ENCODE data around the gene ZBTB8OS. TPM values are rescaled to one million over a fixed set of nuclear protein-coding genes. Genes with fewer than 3 reads are reported as not detected.
"Not testable (repeated sequence)": the region's sequence is repeated elsewhere in the genome, so short reads cannot be mapped to it uniquely, and the experiment has no call there.

Gene ZBTB8OS
- total and polyA plus RNA-seq, 5 experiments from 2014 or later = 53.2 to 65.8 (median 57.2) TPM

DNA sequence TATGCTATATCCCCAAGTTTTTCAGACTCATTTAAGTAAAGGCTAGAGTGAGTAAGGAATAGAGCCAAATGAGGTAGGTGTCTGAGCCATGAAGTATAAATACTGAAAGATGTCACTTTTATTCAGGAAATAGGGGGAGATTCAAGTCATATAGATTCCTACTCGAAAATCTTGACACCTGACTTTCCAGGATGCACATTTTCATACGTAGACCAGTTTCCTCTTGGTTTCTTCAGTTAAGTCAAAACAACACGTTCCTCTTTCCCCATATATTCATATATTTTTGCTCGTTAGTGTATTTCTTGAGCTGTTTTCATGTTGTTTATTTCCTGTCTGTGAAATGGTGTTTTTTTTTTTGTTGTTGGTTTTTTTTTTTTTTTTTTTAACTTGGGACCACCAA lies 29.6 kb upstream of the ZBTB8OS start:
- H3K27ac Mint-ChIP-seq, POLR2A ChIA-PET, H3K9me3 Mint-ChIP-seq, DNase-seq, H3K4me3 Mint-ChIP-seq, H3K27me3 Mint-ChIP-seq, H3K4me1 Mint-ChIP-seq, ATAC-seq: not testable (repeated sequence)
- peaks cover 0 to 93% (median 12%) of the 10 kb centered on the region in 3 donors for H3K36me3 Mint-ChIP-seq

- peaks cover 0 to 93% (median 18%) of the 10 kb centered on the region in 3 donors for H3K36me3 Mint-ChIP-seq
- no peaks in the 10 kb centered on the region for H3K9me3 Mint-ChIP-seq
- peaks cover 0 to 2% (median 0%) of the 10 kb centered on the region in 4 donors for H3K4me1 Mint-ChIP-seq
- no peak overlapping the region for H3K4me3 Mint-ChIP-seq
- no peak overlapping the region for H3K27ac Mint-ChIP-seq
- no peaks in the 10 kb centered on the region for H3K27me3 Mint-ChIP-seq
- ATAC-seq = no peak
- no peak for DNase-seq
- POLR2A ChIA-PET = no interaction called here
These were observed 26.6 kb upstream of the ZBTB8OS start for GRCh38 chr1:32676945-32677344.

DNA sequence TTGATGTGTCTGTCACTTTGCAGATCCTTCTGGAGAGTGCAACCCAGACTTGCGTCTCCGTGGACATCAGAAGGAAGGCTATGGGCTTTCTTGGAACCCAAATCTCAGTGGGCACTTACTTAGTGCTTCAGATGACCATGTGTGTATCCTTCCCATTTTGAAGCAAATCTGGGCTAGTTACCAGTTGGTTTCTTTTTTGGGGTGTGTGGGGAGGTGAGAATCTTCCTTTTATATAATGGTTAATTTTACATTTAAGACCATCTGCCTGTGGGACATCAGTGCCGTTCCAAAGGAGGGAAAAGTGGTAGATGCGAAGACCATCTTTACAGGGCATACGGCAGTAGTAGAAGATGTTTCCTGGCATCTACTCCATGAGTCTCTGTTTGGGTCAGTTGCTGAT lies 18.4 kb upstream of the ZBTB8OS start:
- POLR2A ChIA-PET, H3K27ac Mint-ChIP-seq, DNase-seq, H3K4me3 Mint-ChIP-seq, H3K27me3 Mint-ChIP-seq, ATAC-seq, H3K9me3 Mint-ChIP-seq: not testable (repeated sequence)
- peaks cover 4 to 13% (median 6%) of the 10 kb centered on the region in 4 donors for H3K4me1 Mint-ChIP-seq
- H3K36me3 Mint-ChIP-seq = peaks cover 0 to 88% (median 30%) of the 10 kb centered on the region in 3 donors

- H3K4me1 Mint-ChIP-seq = peaks cover 4 to 13% (median 6%) of the 10 kb centered on the region in 4 donors
- H3K36me3 Mint-ChIP-seq = peaks cover 0 to 83% (median 24%) of the 10 kb centered on the region in 3 donors
- POLR2A ChIA-PET = interaction anchor here (1.8 kb wide), 1 partner anchor 16 kb away, joined by 5 read pairs; the partner anchor contains the start of gene RBBP4
These were observed 16.7 kb upstream of the ZBTB8OS start for GRCh38 chr1:32666901-32667566.

DNA sequence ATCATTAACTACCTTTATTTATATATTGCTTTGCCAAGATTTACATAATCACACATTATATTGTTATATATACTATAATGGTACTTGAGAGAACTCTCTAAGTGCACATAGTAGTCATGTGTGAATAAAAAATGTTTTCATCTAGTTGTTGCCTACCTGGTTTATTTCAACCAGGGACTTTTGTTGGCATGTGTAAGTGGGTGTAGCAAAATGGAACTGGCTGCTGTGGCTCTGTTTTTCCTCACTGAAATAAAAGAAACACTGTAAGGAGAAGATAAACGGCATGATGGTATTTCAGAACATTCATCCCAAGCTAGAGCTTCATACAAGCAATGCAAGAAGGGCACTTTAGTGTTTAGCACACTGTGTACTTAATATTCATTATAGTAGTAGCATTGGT lies 15.6 kb upstream of the ZBTB8OS start:
- ATAC-seq (no peak), DNase-seq (no peak)
- POLR2A ChIA-PET = interaction anchor here (1.8 kb wide), 1 partner anchor 15 kb away, joined by 5 read pairs; the partner anchor contains the start of gene RBBP4
- H3K36me3 Mint-ChIP-seq = peaks cover 0 to 83% (median 20%) of the 10 kb centered on the region in 3 donors
- H3K9me3 Mint-ChIP-seq = no peaks in the 10 kb centered on the region
- peaks cover 5 to 18% (median 9%) of the 10 kb centered on the region in 4 donors for H3K4me1 Mint-ChIP-seq
- H3K27ac Mint-ChIP-seq = no peak overlapping the region
- no peak overlapping the region for H3K4me3 Mint-ChIP-seq
- H3K27me3 Mint-ChIP-seq = no peaks in the 10 kb centered on the region

More at GRCh38 chr1:32666901-32667566, 16.7 kb upstream of the ZBTB8OS start:
- H3K4me3 Mint-ChIP-seq = peak overlapping the region in 1 of 10 donors; percentile 24
- no peaks in the 10 kb centered on the region for H3K27me3 Mint-ChIP-seq
- H3K9me3 Mint-ChIP-seq = no peaks in the 10 kb centered on the region
- no peak for DNase-seq
- no peak overlapping the region for H3K27ac Mint-ChIP-seq
- ATAC-seq = no peak

GRCh38 chr1:32659581-32659980 lies 9.2 kb upstream of the ZBTB8OS start:
- no peaks in the 10 kb centered on the region for H3K9me3 Mint-ChIP-seq
- no peak overlapping the region for H3K27ac Mint-ChIP-seq
- H3K4me1 Mint-ChIP-seq = peaks cover 21 to 49% (median 39%) of the 10 kb centered on the region in 4 donors
- peaks cover 20 to 88% (median 31%) of the 10 kb centered on the region in 3 donors for H3K36me3 Mint-ChIP-seq
- POLR2A ChIA-PET = interaction anchor here (1.9 kb wide), 1 partner anchor 9 kb away, joined by 4 read pairs; the partner anchor contains the start of gene RBBP4
- no peak overlapping the region for H3K4me3 Mint-ChIP-seq
- H3K27me3 Mint-ChIP-seq = no peaks in the 10 kb centered on the region
- no peak for DNase-seq
- no peak for ATAC-seq

DNA sequence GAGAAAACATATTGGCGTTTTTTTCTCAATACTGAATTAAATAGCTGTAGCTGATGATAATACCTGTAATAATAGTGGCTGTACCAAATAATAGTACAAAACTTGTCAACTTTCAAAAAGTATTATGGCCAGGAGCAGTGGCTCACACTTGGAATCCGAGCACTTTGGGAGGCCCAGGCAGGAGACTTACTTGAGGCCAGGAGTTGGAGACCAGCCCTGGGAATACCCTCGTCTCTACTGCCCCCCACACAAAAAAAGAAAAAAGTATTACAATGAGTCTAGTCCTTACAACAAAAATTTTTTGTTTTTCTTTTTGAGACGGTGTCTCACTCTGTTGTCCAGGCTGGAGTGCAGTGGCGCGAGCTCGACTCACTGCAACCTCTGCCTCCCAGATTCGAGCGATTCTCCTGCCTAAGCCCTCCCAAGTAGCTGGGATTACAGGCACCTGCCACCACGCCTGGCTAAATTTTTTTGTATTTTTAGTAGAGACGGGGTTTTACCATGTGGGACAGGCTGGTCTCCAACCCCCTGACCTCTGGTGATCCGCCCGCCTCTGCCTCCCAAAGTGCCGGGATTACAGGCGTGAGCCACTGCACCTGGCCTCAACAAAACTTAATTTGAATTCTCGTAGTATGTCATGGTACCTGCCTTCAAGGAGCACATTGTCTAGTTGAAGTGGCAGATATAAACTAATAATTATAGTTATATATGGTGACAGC lies 2.1 kb upstream of the ZBTB8OS start:
- Mint-ChIP-seq H3K27me3 (no peaks in the 10 kb centered on the region), H3K4me1 (peaks cover 23 to 76% (median 70%) of the 10 kb centered on the region in 4 donors), H3K4me3 (peak overlapping the region; percentile 81 to 99 (median 96)), H3K9me3 (no peaks in the 10 kb centered on the region), H3K36me3 (peaks cover 8 to 57% (median 11%) of the 10 kb centered on the region in 3 donors), H3K27ac (peak overlapping the region; percentile 90 to 100 (median 99))
- POLR2A ChIA-PET = interaction anchor here (1.1 kb wide), 1 partner anchor 20 kb away, joined by 3 read pairs; no protein-coding TSS in a partner anchor
- DNase-seq (no peak), ATAC-seq (no peak)

DNA sequence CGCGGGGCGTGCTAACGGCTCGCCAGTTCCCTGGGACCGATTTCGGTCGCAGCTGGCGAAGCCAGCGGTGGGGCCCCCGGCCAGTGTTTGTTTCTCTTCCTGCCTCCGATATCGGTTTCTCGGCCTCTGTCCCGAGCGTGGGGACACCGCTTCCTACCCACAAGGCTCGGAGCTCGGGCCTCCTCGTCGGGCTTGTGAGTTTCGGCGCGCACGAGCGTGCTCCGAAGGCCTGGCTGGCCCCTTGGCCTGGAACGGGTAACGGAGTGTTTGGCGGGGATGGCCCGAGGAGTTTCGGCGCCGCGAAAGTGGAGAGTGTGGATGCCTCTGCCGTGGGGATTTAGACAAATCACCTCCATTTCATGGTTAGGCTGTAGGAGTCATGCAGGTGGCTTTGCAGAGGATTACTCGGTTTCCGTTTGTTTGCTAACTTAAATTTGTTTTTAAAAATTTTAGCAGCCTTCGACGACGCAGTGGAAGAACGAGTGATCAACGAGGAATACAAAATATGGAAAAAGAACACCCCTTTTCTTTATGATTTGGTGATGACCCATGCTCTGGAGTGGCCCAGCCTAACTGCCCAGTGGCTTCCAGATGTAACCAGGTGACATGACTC lies 1.2 kb upstream of the ZBTB8OS start:
- DNase-seq (peak in 1 of 10 donors; percentile 66), ATAC-seq (peak in 1 of 2 donors; percentile 2)
- Mint-ChIP-seq H3K27me3 (no peaks in the 10 kb centered on the region), H3K4me1 (peaks cover 21 to 74% (median 64%) of the 10 kb centered on the region in 4 donors), H3K4me3 (peak overlapping the region; percentile 81 to 99 (median 96)), H3K36me3 (peaks cover 4 to 51% (median 5%) of the 10 kb centered on the region in 3 donors), H3K27ac (peak overlapping the region; percentile 90 to 100 (median 99)), H3K9me3 (no peaks in the 10 kb centered on the region)
- POLR2A ChIA-PET = interaction anchor here (0.9 to 1.7 kb wide), 14 partner anchors 11 to 1007 kb away, joined by 3 to 11 read pairs (median 5); partner anchors contain the start of genes AZIN2, KHDRBS1, KPNA6 and LCK

- Mint-ChIP-seq H3K4me1 (peaks cover 21 to 71% (median 63%) of the 10 kb centered on the region in 4 donors), H3K9me3 (no peaks in the 10 kb centered on the region), H3K27ac (peak within 1 kb of the TSS; percentile 97 to 100 (median 100)), H3K4me3 (peak within 1 kb of the TSS; percentile 81 to 99 (median 96)), H3K36me3 (peaks cover 3 to 47% (median 5%) of the 10 kb centered on the region in 3 donors), H3K27me3 (no peaks in the 10 kb centered on the region)
- ATAC-seq = peak; percentile 83 to 85
- DNase-seq = peak; percentile 97 to 99 (median 98)
- POLR2A ChIA-PET = interaction anchor here (0.6 to 1.7 kb wide), 20 partner anchors 9 to 1006 kb away, joined by 3 to 11 read pairs (median 4); partner anchors contain the start of genes AZIN2, BSDC1, KHDRBS1 and KPNA6
These were observed 556 bp upstream of the ZBTB8OS start, which contains the start of gene RBBP4 for GRCh38 chr1:32650752-32651460. TSS of gene RBBP4 (plus strand) at chr1:32651208. CDS start at chr1:32651307, 99 bp downstream.

DNA sequence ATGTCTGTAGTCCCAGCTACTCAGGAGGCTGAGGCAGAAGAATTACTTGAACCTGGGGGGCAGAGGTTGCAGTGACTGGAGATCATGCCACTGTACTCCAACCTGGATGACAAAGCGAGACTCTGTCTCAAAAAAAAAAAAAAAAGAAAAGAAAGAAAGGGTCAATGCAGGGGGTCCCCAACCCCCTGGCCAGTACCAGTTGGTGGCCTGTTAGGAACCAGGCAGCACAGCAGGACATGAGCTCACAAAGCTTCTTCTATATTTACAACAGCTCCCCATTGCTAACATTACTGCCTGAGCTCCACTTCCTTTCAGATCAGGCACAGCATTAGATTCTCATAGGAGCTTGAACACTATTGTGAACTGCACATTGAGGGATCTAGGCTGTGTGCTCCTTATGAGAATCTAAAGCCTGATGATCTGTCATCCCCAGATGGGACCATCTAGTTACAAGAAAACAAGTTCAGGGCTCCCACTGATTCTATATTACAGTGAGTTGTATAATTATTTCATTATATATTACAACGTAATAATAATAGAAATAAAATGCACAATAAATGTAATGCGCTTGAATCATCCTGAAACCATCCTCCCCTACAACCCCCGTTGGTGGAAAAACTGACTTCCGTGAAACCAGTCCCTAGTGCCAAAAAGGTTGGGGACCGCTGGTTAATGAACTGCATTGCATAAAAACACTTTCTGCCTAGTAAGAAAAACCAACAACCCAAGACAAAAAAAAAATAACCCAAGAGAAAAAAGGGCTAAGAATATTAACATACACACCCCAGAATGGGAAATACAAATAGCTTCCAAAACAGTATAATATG lies 2.8 kb downstream of the ZBTB8OS start:
- Mint-ChIP-seq H3K4me3 (peak overlapping the region in 8 of 10 donors; percentile 6 to 97 (median 82)), H3K4me1 (peaks cover 13 to 53% (median 39%) of the 10 kb centered on the region in 4 donors), H3K9me3 (no peaks in the 10 kb centered on the region), H3K27me3 (no peaks in the 10 kb centered on the region), H3K27ac (peak overlapping the region in 4 of 10 donors; percentile 21 to 86 (median 58)), H3K36me3 (peaks cover 0 to 25% (median 6%) of the 10 kb centered on the region in 3 donors)
- ATAC-seq = no peak
- POLR2A ChIA-PET = no interaction called here
- DNase-seq = no peak

DNA sequence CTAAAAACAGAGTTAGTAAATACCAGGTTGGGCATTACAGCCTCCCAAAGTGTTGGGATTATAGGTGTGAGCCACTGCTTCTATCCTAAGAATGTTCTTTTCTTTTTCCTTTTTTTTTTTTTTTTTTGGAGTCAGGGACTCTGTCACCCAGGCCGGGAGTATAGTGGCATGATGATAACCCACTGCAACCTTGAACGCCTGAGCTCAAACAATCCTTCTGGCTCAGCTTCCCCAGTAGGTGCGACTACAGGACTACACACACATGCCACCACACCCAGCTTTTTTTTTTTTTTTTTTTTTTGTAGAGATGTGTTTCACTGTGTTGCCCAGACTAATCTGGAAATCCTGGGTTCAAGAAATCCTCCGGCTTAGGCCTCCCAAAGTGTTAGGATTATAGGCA lies 5.9 kb downstream of the ZBTB8OS start:
- POLR2A ChIA-PET = interaction anchor here (0.6 kb wide), 1 partner anchor 109 kb away, joined by 4 read pairs; no protein-coding TSS in a partner anchor
- Mint-ChIP-seq H3K27ac (no peak overlapping the region), H3K4me3 (no peak overlapping the region), H3K36me3 (peaks cover 0 to 33% (median 4%) of the 10 kb centered on the region in 3 donors), H3K27me3 (no peaks in the 10 kb centered on the region), H3K4me1 (peaks cover 9 to 39% (median 24%) of the 10 kb centered on the region in 4 donors), H3K9me3 (no peaks in the 10 kb centered on the region)
- no peak for DNase-seq
- no peak for ATAC-seq

Data from naive thymus-derived CD8-positive, alpha-beta T cell (primary cell).